GM18907 (cell line): Measurements from ENCODE around the gene FAM181A.

Source experiments
- ATAC-seq: cut with Tn5 transposase; IDR thresholded peaks from one replicate; pipeline ENCODE4 v1.9.1; 2021; ENCODE audit warnings: mild to moderate bottlenecking, moderate library complexity; ENCODE audit not compliant: unreplicated experiment

The FAM181A gene

GRCh38 chr14:93977171-93977570, 50.0 kb downstream of the FAM181A start:
- ATAC-seq = no peak

- peak; percentile 62 for ATAC-seq
These were observed 50.8 kb downstream of the FAM181A start for GRCh38 chr14:93977790-93978581.

GRCh38 chr14:93978735-93979134, 51.6 kb downstream of the FAM181A start:
- peak; percentile 5 for ATAC-seq
